Suppressor macrophage treated with lipopolysaccharide for 4 hours (primary cell): ENCODE measurements around the gene PIKFYVE.
"Not testable (repeated sequence)": the region's sequence is repeated elsewhere in the genome, so short reads cannot be mapped to it uniquely, and the experiment has no call there.

Experiments
- DNase-seq: peaks from one replicate; pipeline ENCODE4 v3.0.0-alpha.2; 2020

Gene PIKFYVE

DNA sequence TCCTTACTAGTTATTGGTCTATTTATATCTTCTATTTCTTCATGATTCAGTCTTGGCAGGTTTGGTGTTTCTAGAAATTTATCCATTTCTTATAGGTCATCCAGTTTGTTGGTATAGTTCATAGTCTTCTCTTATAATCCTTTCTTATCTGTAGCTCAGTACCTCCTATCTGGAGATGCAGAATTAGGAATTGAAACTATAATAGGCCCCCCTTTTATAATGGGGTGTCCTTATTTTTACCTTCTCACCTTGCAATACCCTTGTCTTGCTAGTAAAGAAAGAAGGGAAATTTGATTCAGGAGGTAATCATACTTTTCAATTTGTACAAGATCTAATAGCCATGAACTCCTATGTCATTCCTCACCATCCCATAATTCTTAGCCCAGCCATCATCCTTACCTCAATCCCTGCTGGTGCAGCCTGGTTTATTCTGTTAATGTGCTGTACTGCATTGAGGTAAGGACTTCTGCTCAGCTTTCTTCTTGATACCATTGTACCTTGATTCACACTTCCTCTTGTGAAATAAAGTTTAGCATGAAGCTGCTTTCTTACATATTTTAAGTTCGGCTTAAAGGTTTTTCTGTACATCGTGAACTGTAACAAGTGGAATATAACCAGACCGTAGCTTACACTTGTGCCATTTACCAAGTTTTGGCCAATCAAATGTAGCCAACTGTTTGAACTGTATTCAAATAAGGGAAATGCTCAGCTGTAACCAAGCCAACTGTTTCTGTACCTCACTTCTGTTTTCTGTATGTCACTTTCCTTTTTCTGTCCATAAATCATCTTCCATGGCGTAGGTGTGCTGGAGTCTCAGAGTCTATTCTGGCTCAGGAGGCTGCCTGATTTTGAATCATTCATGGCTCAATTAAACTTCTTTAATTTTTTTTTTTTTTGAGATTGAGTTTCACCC, 100.4 kb downstream of the PIKFYVE start:
- peak; percentile 75 for DNase-seq

- DNase-seq = no peak
These were observed 103.0 kb downstream of the PIKFYVE start for GRCh38 chr2:208369091-208369490.

- no peak for DNase-seq
These were observed 105.0 kb downstream of the PIKFYVE start for GRCh38 chr2:208370881-208371633.

DNA sequence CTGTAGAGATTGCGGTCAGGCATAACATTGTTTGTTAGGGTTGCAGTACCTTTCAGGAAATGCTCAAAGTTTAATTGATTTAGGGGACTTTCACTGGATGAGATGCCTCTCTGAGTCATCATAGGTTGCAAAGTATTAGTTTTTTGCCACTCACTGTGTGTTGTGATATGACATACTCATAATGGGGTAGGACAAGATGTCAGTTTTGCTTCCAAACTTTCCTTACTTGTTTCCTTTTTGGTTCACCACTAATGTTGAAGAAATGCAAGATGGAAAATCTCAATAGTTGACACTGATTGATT, 105.5 kb downstream of the PIKFYVE start:
- DNase-seq = no peak

DNA sequence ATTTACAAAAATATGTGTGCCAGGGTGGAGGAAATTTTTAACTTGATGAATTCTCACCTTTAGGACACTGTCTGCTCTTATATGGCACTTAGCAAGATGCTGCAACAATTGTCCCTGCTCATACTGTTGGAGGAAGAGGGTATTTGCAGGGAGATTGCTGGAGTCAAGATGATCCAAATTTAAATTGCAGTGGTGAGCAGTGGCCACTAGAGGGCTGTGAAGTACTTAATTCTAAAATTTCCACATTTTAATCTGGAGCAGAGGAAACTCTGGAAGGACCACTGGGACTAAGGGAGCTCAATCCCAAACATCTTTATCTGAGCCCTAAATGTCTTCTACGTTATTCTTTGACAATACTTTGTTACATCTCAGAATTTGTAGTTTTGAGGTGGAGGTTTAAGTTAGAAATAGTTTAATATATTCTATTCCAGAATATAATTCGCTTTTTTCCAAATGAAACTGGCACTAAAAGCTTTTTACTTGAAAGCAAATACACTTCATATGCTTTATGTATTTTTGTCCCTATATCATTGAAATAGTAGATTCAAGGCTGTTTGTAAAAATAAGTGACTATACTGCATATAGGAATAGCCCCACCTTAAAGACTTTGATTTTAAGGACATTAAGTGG, 107.5 kb downstream of the PIKFYVE start:
- DNase-seq = peak; percentile 63

- no peak for DNase-seq
These were observed 109.5 kb downstream of the PIKFYVE start for GRCh38 chr2:208375491-208376068.

DNA sequence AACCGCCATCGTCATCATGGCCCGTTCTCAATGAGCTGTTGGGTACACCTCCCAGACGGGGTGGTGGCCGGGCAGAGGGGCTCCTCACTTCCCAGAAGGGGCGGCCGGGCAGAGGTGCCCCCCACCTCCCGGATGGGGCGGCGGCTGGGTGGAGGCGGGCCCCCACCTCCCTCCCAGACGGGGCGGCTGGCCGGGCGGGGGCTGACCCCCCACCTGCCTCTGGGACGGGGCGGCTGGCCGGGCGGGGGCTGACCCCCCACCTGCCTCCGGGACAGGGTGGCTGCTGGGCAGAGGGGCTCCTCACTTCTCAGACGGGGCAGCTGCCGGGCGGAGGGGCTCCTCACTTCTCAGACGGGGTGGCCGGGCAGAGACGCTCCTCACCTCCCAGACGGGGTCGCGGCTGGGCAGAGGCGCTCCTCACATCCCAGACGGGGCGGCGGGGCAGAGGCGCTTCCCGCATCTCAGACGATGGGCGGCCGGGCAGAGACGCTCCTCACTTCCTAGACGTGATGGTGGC, 111.3 kb downstream of the PIKFYVE start:
- DNase-seq = not testable (repeated sequence)

GRCh38 chr2:208379192-208379591, 113.1 kb downstream of the PIKFYVE start:
- DNase-seq = no peak

DNA sequence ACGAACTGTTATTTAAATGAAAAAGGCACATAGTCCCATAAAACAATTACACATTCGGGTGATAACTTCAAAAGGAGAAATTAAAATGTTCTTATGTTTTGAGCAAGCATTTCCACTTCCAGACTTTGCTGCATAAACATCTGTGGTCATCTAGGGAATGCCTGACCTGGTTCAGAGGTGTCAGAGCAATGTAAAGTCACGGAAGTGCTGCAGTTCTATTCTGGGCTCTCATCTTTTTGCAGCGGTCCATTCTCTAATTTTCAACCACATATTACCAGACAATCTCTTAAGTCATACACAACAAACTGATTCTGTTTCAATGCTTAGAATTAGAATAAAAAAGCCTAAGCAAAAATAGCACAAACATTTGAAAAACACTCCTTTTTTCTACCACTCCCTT, 118.6 kb downstream of the PIKFYVE start:
- no peak for DNase-seq

GRCh38 chr2:208386541-208386940, 120.5 kb downstream of the PIKFYVE start:
- peak; percentile 77 for DNase-seq

- no peak for DNase-seq
These were observed 123.9 kb downstream of the PIKFYVE start for GRCh38 chr2:208389940-208390339.

GRCh38 chr2:208392300-208392699, 126.2 kb downstream of the PIKFYVE start:
- DNase-seq = no peak

DNA sequence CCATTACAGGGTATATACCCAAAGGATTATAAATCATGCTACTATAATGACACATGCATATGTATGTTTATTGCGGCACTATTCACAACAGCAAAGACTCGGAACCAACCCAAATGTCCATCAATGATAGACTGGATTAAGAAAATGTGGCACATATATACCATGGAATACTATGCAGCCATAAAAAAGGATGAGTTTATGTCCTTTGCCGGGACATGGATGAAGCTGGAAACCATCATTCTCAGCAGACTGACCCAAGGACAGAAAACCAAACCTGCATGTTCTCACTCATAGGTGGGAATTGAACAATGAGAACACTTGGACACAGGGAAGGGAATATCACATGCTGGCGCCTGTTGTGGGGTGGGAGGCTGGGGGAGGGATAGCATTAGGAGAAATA, 130.7 kb downstream of the PIKFYVE start:
- DNase-seq = not testable (repeated sequence)

DNA sequence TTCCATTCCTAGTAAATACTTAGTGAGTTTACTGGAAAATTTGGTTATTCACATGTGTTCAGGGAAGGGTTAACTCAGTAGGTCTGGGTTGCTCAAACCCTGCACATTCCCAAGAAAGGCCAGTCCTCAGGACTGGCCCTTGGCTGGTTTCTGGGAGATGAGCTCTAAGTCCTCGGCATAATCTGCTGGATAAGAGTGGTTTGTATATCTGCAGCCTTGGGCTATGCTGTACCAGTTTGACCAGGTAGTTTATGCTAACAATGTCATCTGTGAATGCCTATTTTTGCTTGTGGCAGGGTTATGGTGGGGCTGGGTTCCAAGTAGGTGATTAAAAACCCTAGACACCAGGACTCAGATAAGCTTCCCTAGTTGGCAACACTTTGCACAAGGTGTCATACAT, 133.1 kb downstream of the PIKFYVE start:
- no peak for DNase-seq

DNA sequence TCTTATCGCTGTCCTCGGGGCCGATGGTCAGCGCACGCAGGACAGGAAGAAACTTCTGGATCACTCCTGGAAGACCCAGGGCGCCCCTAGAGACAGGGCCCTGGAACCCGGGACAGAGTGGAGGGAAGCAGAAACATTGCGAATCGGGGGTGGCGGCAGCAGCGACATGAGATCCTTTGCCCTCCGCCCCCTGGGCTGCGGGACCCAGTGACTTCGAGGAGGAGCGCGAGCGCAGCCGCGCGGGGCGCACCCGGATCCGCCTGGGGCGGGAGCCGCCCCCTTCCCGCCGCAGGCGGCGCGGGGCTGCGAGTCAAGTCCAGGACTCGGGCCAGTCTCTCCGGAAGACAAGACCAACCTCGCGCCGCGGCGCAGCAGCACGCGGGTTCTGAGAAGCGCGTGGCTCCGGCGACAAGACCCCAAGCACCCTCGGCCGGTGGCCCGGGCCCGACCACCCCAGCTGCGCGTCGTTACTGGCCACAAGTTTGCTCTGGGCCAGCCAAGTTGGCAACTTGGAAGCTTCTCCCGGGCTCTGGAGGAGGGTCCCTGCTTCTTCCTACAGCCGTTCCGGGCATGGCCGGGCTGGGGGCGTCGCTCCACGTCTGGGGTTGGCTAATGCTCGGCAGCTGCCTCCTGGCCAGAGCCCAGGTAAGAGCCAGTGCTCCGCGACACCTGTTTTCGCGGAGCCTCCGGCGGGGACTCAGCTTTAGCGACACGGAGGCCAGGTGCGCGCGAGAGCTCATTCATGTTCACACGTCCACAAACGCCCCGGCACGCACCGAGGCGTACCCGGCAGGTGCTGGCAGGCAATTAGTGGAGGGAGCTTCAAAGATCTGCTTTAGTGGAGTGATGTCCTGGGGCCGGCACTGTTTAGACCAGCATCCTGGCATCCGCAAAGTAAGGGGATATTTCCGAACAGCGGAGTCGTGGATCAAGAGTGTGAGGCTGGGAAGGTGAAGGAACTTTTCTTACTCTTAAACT, 140.7 kb downstream of the PIKFYVE start, which contains the start of gene PTH2R:
PTH2R (plus strand) TSS at position 319 of the 978 bp plus-strand sequence; CDS start at position 571, 252 bp downstream.
- DNase-seq = no peak

DNA sequence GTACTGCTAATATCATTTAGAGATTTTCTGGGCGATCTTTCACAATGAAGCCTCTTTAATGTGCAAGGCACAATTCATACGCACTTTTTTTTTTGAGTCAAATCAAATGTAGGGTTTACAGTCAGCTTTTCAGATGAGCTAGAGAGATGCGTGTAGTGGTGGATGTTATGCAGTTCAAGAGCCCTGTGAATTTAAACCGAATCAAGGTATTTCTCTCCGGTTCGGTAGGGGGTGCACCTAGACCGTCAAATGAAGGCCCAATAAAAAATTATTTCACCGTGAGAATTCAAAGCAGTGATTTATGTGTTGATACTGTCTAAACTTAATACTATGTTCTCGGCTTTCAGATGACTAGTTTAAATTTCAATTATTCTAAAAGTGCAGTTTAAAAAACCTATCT, 141.6 kb downstream of the PIKFYVE start:
- no peak for DNase-seq
